ENCODE data around the gene TFPI.
"Not testable (repeated sequence)": the region's sequence is repeated elsewhere in the genome, so short reads cannot be mapped to it uniquely, and the experiment has no call there.

The TFPI gene

DNA sequence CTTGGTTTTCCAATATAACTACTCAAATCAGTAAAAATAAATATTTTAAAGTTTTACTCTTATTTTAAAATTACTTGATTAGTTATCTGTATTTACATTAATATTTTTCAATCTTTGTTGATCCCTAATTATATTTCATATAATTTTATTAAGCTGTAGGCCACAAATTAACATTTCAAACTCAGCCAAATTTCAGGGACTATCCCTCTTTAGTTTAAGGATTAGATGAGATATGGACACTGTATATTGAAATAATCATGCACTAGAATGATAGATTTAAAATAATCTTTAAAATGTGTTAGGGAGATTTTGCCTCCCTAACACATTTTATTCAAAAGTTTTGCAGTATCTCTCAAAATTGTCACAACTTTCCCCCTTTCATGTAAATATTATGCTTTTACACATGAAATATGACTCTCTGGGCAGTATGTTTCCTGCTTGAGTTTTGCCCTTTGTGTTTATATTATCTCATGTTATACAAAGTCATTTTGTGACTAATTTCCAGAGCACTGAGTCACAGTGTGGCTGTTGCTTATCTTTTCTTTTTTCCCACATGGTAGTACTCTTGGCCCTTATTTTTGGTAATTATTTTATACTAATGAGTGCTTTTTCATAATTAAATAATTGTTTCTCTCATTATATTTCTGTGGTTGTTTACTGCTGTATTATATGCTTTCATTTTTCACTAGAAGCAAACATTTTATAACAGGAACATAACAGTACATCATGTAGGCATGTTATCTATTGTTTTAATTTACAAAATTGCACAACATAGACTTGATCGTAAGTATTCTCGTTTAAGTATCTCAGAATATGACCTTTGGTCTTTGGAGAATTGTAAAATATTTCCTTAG lies 1.2 kb downstream of the TFPI start:
- no peak for DNase-seq

DNA sequence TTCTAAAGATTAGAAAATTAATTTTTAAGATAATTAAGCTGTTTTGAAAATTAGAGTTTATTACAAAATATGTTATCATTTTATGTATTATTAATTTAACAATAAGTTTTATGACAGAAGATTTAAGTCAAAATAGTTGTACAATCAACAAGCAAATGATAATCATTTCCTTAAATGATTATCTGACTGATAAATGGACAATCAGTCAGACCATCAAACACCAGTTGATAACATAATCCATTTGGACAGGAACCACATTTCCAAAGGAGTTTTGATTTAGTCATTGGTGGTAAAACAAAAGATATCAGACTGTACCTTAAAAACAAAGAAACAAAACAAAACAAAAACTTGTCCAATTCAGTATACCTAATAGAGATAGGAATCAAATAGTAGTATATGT lies 1.9 kb downstream of the TFPI start:
- DNase-seq, result no peak

- no peak for DNase-seq
Observed at GRCh38 chr2:187550857-187551256, 3.4 kb downstream of the TFPI start.

- DNase-seq, result no peak
Observed at GRCh38 chr2:187549951-187550555, 4.2 kb downstream of the TFPI start.

GRCh38 chr2:187549193-187549592 lies 5.0 kb downstream of the TFPI start:
- DNase-seq, result no peak

- no peak for DNase-seq
Observed at GRCh38 chr2:187548656-187549055, 5.6 kb downstream of the TFPI start.

GRCh38 chr2:187547353-187547979 lies 6.8 kb downstream of the TFPI start:
- no peak for DNase-seq

GRCh38 chr2:187546762-187547333 lies 7.4 kb downstream of the TFPI start:
- no peak for DNase-seq

GRCh38 chr2:187545238-187545751 lies 8.9 kb downstream of the TFPI start:
- DNase-seq, result no peak

DNA sequence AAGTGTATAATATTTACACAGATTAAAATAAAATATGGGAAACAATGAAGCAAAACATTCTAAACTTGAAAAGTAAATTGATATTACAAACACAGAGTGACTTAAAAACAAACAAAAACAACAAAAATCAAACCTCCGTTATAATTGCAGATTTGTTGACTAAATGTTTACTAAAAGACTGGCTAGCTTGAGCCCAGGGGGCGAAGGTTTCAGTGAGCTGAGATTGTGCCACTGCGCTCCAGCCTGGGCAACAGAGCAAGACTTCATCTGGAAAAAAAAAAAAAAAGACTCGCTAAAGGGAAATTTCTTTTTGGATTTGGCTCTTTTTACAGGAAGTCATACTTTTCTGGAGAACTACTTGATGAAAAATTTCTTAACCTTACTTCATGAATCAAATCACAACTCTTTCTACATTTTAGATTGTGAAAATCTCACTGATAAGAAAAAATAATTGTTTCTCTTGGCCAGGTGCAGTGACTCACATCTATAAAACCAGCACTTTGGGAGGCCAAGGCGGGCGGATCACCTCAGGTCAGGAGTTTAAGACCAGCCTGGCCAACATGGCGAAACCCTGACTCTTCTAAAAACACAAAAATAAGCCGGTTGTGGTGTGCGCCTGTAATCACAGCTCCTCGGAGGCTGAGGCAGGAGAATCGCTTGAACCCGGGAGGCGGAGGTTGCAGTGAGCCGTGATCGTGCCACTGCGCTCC lies 9.7 kb downstream of the TFPI start:
- DNase-seq, result no peak

GRCh38 chr2:187543488-187543887 lies 10.7 kb downstream of the TFPI start:
- no peak for DNase-seq

- DNase-seq, result no peak
Observed at GRCh38 chr2:187542123-187542522, 12.1 kb downstream of the TFPI start.

- DNase-seq, result no peak
Observed at GRCh38 chr2:187541086-187542085, 12.8 kb downstream of the TFPI start.

DNA sequence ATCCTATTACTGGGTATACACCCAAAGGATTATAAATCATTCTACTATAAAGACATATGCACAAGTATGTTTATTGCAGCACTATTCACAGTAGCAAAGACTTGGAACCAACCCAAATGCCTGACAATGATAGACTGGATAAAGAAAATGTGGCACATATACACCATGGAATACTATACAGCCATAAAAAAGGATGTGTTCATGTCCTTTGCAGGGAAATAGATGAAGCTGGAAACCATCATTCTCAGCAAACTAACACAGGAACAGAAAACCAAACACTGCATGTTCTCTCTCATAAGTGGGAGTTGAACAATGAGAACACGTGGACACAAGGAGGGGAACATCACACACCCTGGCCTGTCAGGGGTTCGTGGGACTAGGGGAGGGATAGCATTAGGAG lies 16.0 kb downstream of the TFPI start:
- not testable (repeated sequence) for DNase-seq

GRCh38 chr2:187535381-187535780 lies 18.9 kb downstream of the TFPI start:
- DNase-seq, result not testable (repeated sequence)

- DNase-seq, result no peak
Observed at GRCh38 chr2:187532333-187533120, 21.7 kb downstream of the TFPI start.

DNA sequence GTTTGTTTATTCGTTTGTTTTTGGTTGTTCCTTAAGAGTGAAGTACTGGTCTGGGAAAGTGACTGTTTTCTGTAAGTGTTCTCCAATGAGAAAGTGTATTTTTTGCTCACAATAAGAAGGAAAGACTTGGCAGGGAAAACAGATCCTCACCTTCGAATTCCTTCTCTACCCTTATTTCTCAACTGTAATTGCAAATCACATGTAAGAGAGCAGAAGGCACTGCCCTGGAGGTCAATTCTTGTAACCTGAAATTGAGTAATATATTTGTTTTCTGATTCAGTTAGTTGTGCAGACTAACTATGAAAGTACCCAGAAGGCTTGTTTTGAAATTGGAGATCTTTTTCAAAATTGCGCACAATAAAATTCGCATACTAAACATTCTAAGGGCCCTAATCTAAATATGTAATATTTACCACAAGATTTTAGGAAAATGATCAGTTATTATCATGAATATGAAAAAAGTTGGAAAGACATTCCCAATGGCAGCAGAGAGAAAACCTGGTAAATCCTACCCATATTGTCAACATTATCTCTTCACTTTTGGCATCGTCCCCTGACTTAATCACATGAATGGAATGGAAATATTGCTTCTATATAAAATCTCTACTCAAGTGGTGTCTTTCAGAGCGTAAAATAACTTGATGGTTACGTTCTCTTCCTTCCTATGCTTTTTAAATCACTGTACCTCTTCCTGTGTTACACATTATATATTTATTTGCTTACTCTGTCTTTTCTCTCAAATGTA lies 24.1 kb downstream of the TFPI start:
- no peak for DNase-seq

DNA sequence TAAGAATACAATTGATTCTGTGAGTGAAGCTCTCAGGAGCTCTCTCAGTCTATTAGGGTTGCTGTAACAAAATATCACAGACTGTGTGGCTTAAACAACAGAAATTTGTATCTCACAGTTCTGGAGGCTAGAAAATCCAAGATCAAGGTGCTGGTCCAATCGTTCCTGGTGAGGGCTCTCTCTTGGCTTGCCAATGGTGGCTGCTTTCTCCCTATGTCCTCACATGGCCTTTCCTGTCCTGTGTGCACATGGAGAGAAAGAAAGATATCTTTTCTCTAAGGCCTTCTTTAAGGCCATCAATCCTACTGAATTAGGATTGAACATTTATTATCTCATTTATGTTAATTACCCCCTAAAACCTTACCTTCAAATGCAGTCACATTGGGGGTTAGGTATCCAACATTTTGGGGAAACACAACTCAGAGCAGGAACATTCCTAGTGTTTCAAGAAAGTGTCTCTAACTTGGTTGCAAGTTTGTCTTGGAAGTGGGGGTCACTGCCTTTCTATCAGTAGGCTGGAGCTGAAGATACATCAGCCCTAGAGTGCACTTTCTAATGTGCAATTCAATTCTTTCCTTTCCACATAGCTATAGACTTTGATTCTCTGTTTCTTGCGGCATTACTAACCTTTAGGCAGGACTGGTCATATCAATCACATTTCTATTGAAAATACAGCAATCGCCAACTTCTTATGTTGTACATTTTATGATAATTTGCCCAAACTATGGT lies 24.8 kb downstream of the TFPI start:
- DNase-seq, result no peak

DNA sequence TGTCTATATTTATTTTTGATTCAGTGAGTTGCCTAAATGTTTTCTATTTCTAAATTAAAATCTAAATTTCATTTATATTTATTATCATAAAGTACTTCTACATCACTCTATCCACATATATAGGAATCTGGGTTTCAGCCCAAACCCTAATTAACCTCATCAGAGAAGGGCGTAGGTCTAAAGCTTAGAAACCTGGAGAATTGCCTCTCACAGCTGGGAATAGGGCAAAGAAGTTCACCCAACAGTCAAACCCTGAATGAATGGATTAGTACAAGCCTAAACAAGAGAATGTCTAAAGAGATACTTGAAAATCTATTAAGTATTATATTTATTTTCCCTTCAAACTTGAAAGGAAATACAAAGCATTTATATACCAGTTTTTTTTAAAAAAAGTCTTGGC lies 26.2 kb downstream of the TFPI start:
- no peak for DNase-seq
